Esophagus muscularis mucosa (tissue), 4 donors: Measurements from ENCODE around the gene SPATA16. TPM values are rescaled to one million over a fixed set of nuclear protein-coding genes. Genes with fewer than 3 reads are reported as not detected.
A peak's percentile ranks its signal among the peaks of the same experiment; 100 is the strongest.

Source experiments
- DNase-seq: peaks from one replicate; pipeline ENCODE4 v3.0.0-alpha.2; 2017; ENCODE audit errors: extremely low spot score
- H3K27ac ChIP-seq, 4 donors: fragments of 200-600 bp; sonication (generic); replicated peaks in 1 of 4; 1 replicate in 3 of 4; 2 replicates in 1 of 4; pipeline ENCODE4 v1.5.1; 2016 to 2019; ENCODE audit warnings: mild to moderate bottlenecking in 1 of 4
- H3K27me3 ChIP-seq, 4 donors: fragments of 200-600 bp; sonication (generic); one replicate each; pipeline versions ENCODE4 v1.5.1 to v1.6.0; 2016 to 2019
- H3K36me3 ChIP-seq, 4 donors: fragments of 200-600 bp; sonication (generic); one replicate each; pipeline ENCODE4 v1.5.1; 2016 to 2019
- H3K4me1 ChIP-seq, 4 donors: fragments of 200-600 bp; sonication (generic); one replicate each; pipeline ENCODE4 v1.5.1; 2016 to 2019
- H3K4me3 ChIP-seq, 4 donors: fragments of 200-600 bp; sonication (generic); 1 replicate in 2 of 4; 2 replicates in 2 of 4; pipeline ENCODE4 v1.5.1; 2016 to 2019; ENCODE audit warnings: mild to moderate bottlenecking in 4 of 4, moderate library complexity in 1 of 4
- H3K9me3 ChIP-seq, 4 donors: fragments of 200-600 bp; sonication (generic); 1 replicate in 3 of 4; 2 replicates in 1 of 4; pipeline ENCODE4 v1.5.1; 2016 to 2019
- CTCF ChIP-seq, 3 experiments: fragments of 200-600 bp in 2 of 3; fragments of 450-650 bp in 1 of 3; sonication (generic) in 2 of 3; IDR thresholded peaks; one replicate each; pipeline ENCODE4 v1.5.1; 2017 to 2019; ENCODE audit warnings: antibody characterized with exemption in 3 of 3, mild to moderate bottlenecking in 2 of 3, moderate library complexity in 1 of 3
- EP300 ChIP-seq: sonication (generic); formaldehyde crosslinking; IDR thresholded peaks from one replicate; pipeline ENCODE4 v1.6.1; 2017; ENCODE audit warnings: antibody characterized with exemption
- POLR2A ChIP-seq: fragments of 450-650 bp; IDR thresholded peaks from one replicate; pipeline ENCODE4 v1.6.1; 2017; ENCODE audit warnings: antibody characterized with exemption, moderate library complexity, mild to moderate bottlenecking, low read depth
- POLR2AphosphoS5 ChIP-seq, 2 donors: sonication (generic); formaldehyde crosslinking; IDR thresholded peaks; one replicate each; pipeline ENCODE4 v1.6.1; 2017; ENCODE audit warnings: antibody characterized with exemption in 2 of 2
- WGBS: methylation state at CpG from one replicate; pipeline ENCODE4 v1.1.5; 2018; 5-methylcytosine and 5-hydroxymethylcytosine counted together
- intact Hi-C: fragments of 100-400 bp; cut with DNase I; formaldehyde crosslinking; loops from one replicate; pipeline ENCODE4 v1.15.1; 2023
- total RNA-seq, 4 donors: library from RNA; depleted of rRNA; stranded (reverse); fragments of >200 nt; gene quantifications; one replicate each; pipeline versions ENCODE4 v1.1.0 to v1.2.1, GENCODE V29; 2016

Gene SPATA16
- total RNA-seq, 4 donors from 2014 or later = not detected

DNA sequence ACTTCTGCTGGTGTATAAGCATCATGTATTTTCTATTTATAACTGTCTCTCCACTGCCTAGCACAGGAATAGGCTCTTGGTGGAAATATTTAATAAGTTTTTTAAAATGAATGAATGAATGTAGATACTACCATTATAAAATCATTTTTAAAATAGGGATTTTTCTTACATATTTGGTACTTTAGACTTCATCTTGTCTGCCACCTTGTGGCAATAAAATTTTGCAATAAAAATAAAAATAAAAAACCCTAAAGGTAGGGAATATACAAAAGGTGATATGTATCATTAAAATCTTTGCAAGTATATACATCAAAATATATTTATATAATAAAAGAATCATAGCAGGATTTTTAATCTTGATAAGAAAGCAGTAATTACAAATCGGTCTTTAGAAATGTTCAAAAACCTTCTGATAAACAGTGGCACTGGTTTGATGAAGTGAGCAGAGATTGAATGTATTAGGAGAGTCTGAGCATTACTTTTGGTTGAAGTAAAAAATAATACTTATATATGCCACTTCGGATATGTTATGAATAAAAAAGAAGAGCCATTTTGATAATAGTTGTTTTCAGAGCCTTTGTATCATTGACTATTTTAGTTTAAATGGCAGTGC lies 95.2 kb downstream of the SPATA16 start:
- Histone ChIP-seq H3K27me3 (no peaks in the 10 kb centered on the region), H3K4me1 (no peaks in the 10 kb centered on the region), H3K36me3 (no peaks in the 10 kb centered on the region), H3K9me3 (no peaks in the 10 kb centered on the region), H3K27ac (no peak overlapping the region), H3K4me3 (no peak overlapping the region)
- intact Hi-C loops = no loop called here
- 69% methylated on average over 2 of the region's 2 CpGs for WGBS
- TF ChIP-seq CTCF (IDR thresholded peaks at IDR 0.05) (peak in 2 of 3 experiments; percentile 22 to 29), EP300 (no peak)
- DNase-seq = no peak

DNA sequence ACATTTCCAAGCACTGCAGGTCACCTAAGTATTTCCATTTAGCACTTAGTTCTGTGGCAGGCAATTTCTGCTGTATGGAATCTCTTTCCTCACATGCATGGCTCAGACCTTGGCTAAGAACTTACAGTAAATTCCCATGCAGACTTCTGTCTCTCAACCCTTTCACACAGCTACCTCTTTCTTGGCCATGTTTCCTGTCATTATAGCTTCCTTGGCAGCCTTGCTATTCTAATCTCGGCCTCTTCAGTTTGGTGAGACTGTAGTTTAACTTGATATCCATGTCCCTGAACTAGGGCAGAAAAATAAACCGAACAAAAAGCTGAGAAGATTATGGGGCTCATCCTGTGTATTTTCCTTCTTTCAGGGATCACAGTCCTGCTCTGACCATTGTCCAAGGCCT lies 96.0 kb downstream of the SPATA16 start:
- 64% methylated on average over 2 of the region's 2 CpGs for WGBS
- no peak overlapping the region for H3K27ac ChIP-seq

GRCh38 chr3:173043757-173044156 lies 97.3 kb downstream of the SPATA16 start:
- H3K4me3 ChIP-seq = no peak overlapping the region
- no peak overlapping the region for H3K27ac ChIP-seq
- no peak for DNase-seq
- no peaks in the 10 kb centered on the region for H3K27me3 ChIP-seq
- no peaks in the 10 kb centered on the region for H3K9me3 ChIP-seq
- no peaks in the 10 kb centered on the region for H3K36me3 ChIP-seq
- 97% methylated on average over 5 of the region's 5 CpGs for WGBS
- H3K4me1 ChIP-seq = no peaks in the 10 kb centered on the region
- TF ChIP-seq POLR2AphosphoS5 (IDR thresholded peaks at IDR 0.05) (no peak), POLR2A (no peak), EP300 (no peak), CTCF (IDR thresholded peaks at IDR 0.05) (no peak)
- intact Hi-C loops = no loop called here

More for the DNA sequence above, 96.0 kb downstream of the SPATA16 start:
- intact Hi-C loops = no loop called here
- no peak for TF ChIP-seq EP300
- no peak for TF ChIP-seq CTCF (IDR thresholded peaks at IDR 0.05)
- no peak for TF ChIP-seq POLR2A
- no peak for TF ChIP-seq POLR2AphosphoS5 (IDR thresholded peaks at IDR 0.05)
- Histone ChIP-seq H3K4me3 (no peak overlapping the region), H3K4me1 (no peaks in the 10 kb centered on the region), H3K9me3 (no peaks in the 10 kb centered on the region), H3K36me3 (no peaks in the 10 kb centered on the region), H3K27me3 (no peaks in the 10 kb centered on the region)
- no peak for DNase-seq

DNA sequence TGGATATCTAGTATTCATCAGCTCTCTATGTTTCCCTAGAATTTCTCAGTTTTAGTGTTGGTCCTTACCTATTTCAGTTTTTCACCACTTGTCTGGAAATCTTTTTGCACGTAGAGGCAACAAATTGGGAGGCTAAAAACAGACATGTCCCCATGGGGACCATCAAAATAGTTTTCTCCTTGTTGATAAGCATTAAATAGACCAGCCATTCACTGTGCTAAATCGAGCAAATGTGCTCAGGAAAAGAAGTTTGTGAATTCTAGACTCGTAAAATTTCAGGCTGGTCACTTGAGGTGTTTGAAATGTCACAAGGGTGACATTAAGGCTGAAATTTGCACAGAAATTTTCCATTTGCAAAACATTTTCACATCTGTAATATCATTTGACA lies 102.6 kb downstream of the SPATA16 start:
- 77% methylated on average over 3 of the region's 3 CpGs for WGBS
- Histone ChIP-seq H3K27ac (no peak overlapping the region), H3K9me3 (no peaks in the 10 kb centered on the region), H3K4me3 (no peak overlapping the region), H3K27me3 (no peaks in the 10 kb centered on the region), H3K36me3 (no peaks in the 10 kb centered on the region), H3K4me1 (no peaks in the 10 kb centered on the region)
- TF ChIP-seq POLR2A (no peak), CTCF (IDR thresholded peaks at IDR 0.05) (no peak), EP300 (no peak), POLR2AphosphoS5 (IDR thresholded peaks at IDR 0.05) (no peak)
- DNase-seq = no peak
- intact Hi-C loops = no loop called here

DNA sequence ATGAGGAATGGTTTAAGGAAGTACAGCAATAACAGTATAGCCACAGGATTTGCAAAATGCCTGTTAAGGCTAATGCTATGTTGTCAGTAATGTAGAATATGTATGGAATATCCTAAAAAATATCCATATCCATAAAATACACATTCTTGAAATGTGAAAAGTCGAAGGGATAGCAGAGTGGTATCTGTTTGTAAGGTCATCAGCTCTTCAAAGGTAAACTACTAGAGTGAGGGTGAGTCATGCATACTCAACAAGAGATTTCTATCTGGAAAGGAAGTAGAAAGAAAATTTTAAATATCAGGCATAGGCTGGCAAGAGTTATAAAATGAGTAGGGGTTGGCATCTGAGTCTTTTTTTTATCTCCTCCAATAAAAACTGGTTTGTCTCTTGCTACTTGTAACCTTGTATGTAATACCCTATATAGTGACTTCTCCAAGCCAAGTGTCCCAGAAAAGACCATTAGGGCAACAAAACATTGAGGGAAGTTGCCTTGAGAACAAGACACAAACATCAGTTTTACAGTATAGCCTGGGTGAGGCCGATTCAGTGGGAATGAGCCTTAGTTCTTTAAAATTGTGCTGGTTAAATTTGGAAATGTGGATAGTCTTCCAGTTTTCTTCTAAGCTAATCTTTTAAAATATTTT lies 103.1 kb downstream of the SPATA16 start:
- no peaks in the 10 kb centered on the region for H3K4me1 ChIP-seq
- H3K27me3 ChIP-seq = no peaks in the 10 kb centered on the region
- no peak for DNase-seq
- 68% methylated on average over 2 of the region's 2 CpGs for WGBS
- intact Hi-C loops = no loop called here
- no peak overlapping the region for H3K4me3 ChIP-seq
- H3K9me3 ChIP-seq = no peaks in the 10 kb centered on the region
- no peak overlapping the region for H3K27ac ChIP-seq
- H3K36me3 ChIP-seq = no peaks in the 10 kb centered on the region
- TF ChIP-seq POLR2AphosphoS5 (IDR thresholded peaks at IDR 0.05) (no peak), POLR2A (no peak), EP300 (no peak)
